Fibroblast of the aortic adventitia (primary cell): Measurements from ENCODE around the gene DGKK. TPM values are rescaled to one million over a fixed set of nuclear protein-coding genes. Genes with fewer than 3 reads are reported as not detected.

Source experiments
- DNase-seq: peaks from one replicate; pipeline ENCODE4 v3.0.0-alpha.2; 2010; ENCODE audit warnings: low read depth
- H3K4me3 ChIP-seq: 2 replicates; pipeline ENCODE4 v1.5.1; 2011; ENCODE audit warnings: low read depth, mild to moderate bottlenecking, control low read depth, low read length, moderate library complexity
- CTCF ChIP-seq: IDR thresholded peaks from 2 replicates; pipeline ENCODE4 v1.5.1; 2011; ENCODE audit warnings: mild to moderate bottlenecking, low read length, control low read depth, inconsistent platforms; ENCODE audit not compliant: insufficient read depth
- total RNA-seq: library from RNA; depleted of rRNA; stranded (reverse); fragments of >200 nt; gene quantifications from 2 replicates; pipeline ENCODE4 v1.2.3, GENCODE V29; 2012; ENCODE audit warnings: low replicate concordance

The DGKK gene
- not detected in 2 replicates for total RNA-seq

GRCh38 chrX:50470103-50471031 is at the start of gene DGKK:
Gene DGKK, minus strand, starts transcription at chrX:50470825. Its CDS starts 147 bp downstream, at chrX:50470678.
- no peak for TF ChIP-seq CTCF
- H3K4me3 ChIP-seq, result no peak within 1 kb of the TSS
- no peak for DNase-seq

- TF ChIP-seq CTCF, result no peak
- no peak overlapping the region for H3K4me3 ChIP-seq
- no peak for DNase-seq
These were observed 44.2 kb upstream of the DGKK start for GRCh38 chrX:50514811-50515210.

GRCh38 chrX:50497114-50497513 is 26.5 kb upstream of the DGKK start:
- no peak for TF ChIP-seq CTCF
- no peak overlapping the region for H3K4me3 ChIP-seq
- no peak for DNase-seq

- peak; percentile 1 for DNase-seq
- no peak for TF ChIP-seq CTCF
- no peak overlapping the region for H3K4me3 ChIP-seq
These were observed 25.0 kb upstream of the DGKK start for GRCh38 chrX:50495616-50496015.

GRCh38 chrX:50492720-50493119 is 22.1 kb upstream of the DGKK start:
- TF ChIP-seq CTCF, result no peak
- DNase-seq, result no peak
- H3K4me3 ChIP-seq, result no peak overlapping the region

GRCh38 chrX:50484662-50485061 is 14.0 kb upstream of the DGKK start:
- H3K4me3 ChIP-seq, result no peak overlapping the region
- no peak for DNase-seq
- TF ChIP-seq CTCF, result no peak
